ENCODE data around the gene ROBO1.

Gene ROBO1

DNA sequence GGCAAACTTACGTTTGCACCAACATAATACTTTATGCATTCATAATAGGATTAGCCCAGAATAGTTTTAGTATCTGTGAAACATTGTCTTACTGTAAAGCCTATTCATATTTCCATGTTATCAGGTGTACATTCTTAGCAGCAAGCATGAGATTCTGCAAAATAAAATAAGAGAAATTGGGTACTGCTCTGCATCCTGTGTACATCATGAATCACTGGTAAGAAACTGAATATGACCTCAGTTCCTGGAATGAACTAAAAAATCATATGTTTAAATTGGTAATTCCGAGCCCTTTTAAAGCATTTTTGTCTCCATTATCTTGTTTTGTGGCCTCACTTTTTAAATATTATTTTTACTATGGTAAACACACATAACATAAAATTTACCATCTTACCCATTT, 605.1 kb downstream of the ROBO1 start:
- DNase-seq (ENCODE audit: low read depth), result no peak

- DNase-seq (ENCODE audit: low read depth), result no peak
These were observed 605.9 kb downstream of the ROBO1 start for GRCh38 chr3:79161941-79162340.

DNA sequence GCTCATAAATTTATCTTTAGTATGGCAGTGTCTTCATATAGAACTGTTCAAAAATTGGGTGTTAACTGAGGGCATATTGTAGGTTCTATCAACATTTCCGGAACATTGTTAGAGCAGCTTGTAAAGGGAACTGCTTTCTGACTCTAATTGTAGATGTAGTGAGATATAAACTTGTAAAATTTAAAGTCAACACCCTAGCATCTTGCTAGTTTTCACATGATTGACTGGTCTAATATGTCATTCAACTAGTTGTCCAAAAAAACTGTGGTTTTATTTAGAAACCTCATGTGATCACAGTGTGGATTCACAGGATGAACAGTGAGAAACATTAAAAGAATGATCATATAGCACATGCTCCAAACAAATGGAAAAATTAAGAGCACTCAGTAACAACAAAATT, 607.4 kb downstream of the ROBO1 start:
- no peak for DNase-seq (ENCODE audit: low read depth)

DNA sequence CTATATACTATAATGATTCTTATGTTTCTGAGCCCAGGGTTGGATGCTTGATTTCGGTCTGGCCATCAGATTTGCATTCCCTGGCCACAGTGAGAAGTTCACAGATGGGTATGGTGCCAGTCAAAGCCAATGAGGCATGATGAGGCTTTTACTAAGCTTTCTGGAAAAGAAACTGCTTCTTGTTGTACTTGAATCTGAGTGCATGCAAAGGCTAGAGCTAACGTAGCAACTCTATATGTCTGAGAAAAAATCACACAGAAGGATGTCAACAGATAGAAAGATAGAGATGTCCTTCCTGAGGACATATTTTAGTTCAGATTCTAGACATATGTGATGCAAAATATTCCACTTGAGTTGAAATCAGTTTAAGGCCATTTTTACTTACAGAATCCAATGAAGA, 608.1 kb downstream of the ROBO1 start:
- DNase-seq (ENCODE audit: low read depth), result no peak

DNA sequence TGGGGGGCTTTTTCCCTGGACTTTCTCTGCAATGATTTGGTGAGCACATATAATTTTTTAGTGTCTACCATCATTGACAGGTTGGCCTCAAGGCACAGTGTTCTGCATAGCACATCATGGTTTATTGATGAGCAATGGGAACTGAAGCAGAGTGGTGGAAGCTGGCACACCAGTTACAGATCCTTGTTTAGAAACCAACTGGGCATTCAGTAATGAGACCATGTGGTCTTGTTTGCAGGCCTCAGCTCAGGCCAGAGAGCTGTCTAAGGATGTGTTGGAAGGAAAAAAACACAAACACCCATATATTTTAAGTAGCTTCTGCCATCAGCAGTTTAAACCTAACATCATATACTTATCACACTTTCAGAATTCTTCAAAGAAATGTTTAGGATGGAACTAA, 610.6 kb downstream of the ROBO1 start:
- no peak for DNase-seq (ENCODE audit: low read depth)

GRCh38 chr3:79154865-79155264, 612.9 kb downstream of the ROBO1 start:
- no peak for DNase-seq (ENCODE audit: low read depth)

GRCh38 chr3:79148786-79149185, 619.0 kb downstream of the ROBO1 start:
- no peak for DNase-seq (ENCODE audit: low read depth)

- DNase-seq (ENCODE audit: low read depth), result no peak
These were observed 621.8 kb downstream of the ROBO1 start for GRCh38 chr3:79146024-79146423.

DNA sequence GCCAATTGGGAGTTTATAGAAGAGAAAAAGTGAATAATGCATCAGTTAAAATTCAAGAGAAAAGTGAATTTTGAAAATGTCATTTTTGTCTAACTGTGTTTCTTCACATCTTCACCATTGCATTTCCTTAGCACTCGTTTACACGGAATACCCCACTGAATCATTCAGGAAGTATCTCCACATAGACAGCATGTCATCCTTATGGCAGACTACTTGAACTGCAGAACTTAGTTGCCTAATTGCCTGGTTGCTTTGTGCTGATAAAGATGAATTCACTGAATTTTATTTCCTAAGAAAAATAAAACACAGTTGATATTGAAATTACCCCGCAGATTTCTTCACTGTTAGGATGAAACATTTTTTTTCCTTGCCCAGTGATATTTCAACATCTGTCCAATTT, 627.1 kb downstream of the ROBO1 start:
- DNase-seq (ENCODE audit: low read depth), result no peak

GRCh38 chr3:79139395-79140068, 628.3 kb downstream of the ROBO1 start:
- DNase-seq (ENCODE audit: low read depth), result no peak

DNA sequence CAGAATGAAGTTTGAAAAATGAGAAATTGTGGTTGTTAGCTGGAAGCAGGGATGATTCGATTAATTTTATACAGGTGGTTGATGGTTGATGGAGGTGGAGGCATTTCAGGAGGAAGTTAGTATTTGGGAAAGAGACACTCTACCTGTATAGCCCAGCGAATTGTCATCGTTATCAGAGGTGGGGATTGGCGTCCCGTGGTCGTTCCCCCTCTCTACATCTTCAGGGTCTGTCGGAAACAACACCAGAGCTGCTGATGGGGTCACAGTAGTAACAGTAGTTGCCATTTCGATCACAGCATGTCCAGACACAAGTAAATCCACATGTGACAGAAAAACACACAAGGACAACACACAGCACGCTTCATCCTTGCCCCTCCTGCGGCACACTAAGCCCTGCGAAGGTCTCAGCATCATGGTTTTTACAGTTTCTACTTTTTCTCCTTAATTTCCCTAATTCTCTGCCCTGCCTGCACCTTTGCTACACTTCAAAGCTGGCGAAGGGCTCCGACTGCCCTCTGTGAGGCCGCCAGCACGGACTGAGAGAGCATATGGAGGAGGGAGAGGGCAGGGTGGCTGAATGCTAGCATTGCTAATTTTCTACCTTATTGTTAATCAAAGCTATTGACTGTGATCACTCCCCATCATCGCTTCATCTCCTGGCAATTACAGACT, 642.3 kb downstream of the ROBO1 start:
- no peak for DNase-seq (ENCODE audit: low read depth)

GRCh38 chr3:79115458-79115857, 652.3 kb downstream of the ROBO1 start:
- DNase-seq (ENCODE audit: low read depth), result no peak

DNA sequence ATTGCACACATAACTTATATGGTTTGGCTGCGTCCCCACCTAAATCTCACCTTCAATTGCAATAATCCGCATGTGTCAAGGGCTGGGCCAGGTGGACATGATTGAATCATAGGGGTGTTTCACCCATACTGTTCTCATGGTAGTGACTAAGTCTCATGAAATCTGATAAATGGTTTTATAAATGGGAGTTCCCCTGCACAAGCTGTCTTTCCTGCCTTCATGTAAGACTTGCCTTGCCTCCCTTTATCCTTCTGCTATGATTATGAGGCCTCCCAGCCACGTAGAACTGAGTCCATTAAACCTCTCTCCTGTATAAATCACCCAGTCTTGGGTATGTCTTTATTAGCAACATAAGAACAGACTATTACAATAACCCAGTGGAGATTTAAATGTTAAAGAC, 653.9 kb downstream of the ROBO1 start:
- no peak for DNase-seq (ENCODE audit: low read depth)

- no peak for DNase-seq (ENCODE audit: low read depth)
These were observed 656.3 kb downstream of the ROBO1 start for GRCh38 chr3:79111375-79112052.

DNA sequence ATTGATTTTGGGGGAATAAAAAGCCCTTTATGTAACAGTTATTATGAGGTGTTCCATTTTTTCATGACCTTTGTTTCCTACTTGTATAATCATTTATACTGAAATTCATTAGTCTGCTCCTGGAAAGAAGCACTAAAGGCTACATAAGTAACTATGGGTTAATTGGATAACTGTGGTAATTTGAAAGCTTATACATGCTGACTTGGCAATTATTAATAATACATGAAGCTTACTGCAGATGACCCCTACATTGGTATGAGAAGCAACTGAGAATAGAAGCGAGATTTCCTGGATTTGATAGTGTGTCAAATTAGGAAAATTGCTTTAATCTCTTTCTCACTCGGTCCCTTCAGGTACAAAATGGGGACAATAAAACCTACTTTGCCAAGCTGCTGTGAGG, 658.0 kb downstream of the ROBO1 start:
- DNase-seq (ENCODE audit: low read depth), result no peak

DNA sequence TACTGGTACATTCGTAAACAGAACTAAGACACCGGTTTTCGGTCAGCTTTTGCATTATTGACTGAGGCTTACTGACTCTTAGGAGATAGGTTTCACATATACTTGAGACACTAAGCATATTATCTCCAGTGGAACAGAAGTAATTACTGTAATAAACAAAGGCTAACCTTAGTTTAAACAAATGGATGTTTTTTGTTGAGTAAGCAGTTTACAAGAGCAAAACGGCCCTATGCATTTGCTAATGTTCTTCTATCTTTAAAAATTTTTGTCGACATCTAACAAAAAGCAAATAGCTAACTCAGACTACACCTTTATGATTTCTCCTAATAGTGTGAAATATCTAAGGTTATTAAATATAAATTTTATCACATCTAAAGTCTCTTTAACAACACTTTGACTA, 664.5 kb downstream of the ROBO1 start:
- no peak for DNase-seq (ENCODE audit: low read depth)

- no peak for DNase-seq (ENCODE audit: low read depth)
These were observed 669.7 kb downstream of the ROBO1 start for GRCh38 chr3:79097964-79098660.

GRCh38 chr3:79094654-79095053, 673.1 kb downstream of the ROBO1 start:
- no peak for DNase-seq (ENCODE audit: low read depth)

- peak; percentile 1 for DNase-seq (ENCODE audit: low read depth)
These were observed 681.3 kb downstream of the ROBO1 start for GRCh38 chr3:79086514-79086913.

- DNase-seq (ENCODE audit: low read depth), result no peak
These were observed 682.6 kb downstream of the ROBO1 start for GRCh38 chr3:79085171-79085570.

DNA sequence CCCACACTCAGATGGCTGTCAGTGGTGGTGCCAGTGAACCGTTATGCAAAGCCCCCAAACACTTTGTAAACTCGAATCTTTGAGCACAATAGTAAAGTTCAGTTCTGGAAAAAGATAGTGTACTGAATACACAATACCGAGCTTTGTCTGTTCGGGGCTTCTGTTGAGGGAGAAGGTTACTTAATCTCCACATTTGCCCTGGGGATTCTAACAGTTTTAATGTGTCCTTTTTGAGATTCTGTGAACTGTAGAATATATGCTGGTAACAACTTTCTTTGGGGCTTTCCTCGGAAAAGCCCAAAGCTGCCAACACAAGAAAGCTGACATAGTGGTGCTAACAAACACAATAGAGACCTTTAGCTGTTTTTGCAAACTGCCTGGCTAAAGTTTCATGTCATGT, 686.5 kb downstream of the ROBO1 start:
- DNase-seq (ENCODE audit: low read depth), result no peak

DNA sequence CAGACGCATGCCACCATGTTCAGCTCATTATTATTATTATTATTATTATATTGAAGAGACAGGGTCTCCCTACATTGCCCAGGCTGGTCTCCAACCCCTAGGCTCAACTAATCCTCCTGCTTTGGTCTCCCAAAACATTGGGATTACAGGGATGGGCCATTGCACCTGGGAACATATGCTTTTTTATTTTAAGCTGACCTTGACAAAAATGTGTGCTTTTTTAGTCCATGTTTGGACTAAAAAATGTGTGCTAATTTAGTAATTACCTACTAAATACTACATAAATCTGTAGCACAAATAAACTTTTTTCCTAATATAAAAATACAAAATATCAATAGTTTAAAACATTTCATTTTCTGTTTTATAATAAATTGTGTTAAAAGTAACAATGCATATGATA, 693.2 kb downstream of the ROBO1 start:
- no peak for DNase-seq (ENCODE audit: low read depth)

DNA sequence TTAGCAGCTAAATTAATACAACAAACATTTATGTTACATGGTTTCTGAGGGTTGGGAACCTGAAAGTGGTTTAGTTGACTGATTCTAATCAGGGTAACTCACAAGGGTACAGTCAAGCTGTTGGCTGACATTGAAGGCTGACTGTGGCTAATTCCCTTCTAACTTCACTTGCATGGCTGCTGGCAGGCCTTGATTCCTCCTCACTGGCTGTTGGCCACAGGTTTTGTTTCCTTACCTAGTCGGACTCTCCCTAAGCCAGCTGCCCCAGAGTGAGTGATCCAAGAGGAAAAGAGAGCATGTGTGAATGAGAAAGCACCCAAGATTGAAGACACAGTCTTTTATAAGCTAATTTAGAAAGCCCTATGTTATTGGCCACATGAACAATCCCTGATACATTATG, 700.1 kb downstream of the ROBO1 start:
- DNase-seq (ENCODE audit: low read depth), result no peak

All from CMK (cell line).